HG02970 (cell line): Measurements from ENCODE around the gene SPACA4.
A peak's percentile ranks its signal among the peaks of the same experiment; 100 is the strongest.
"Not testable (repeated sequence)": the region's sequence is repeated elsewhere in the genome, so short reads cannot be mapped to it uniquely, and the experiment has no call there.

ENCODE experiments used
- ATAC-seq: cut with Tn5 transposase; IDR thresholded peaks from one replicate; pipeline ENCODE4 v1.9.1; 2021; ENCODE audit warnings: mild to moderate bottlenecking, moderate library complexity, moderate number of reproducible peaks; ENCODE audit not compliant: unreplicated experiment, low FRiP score

Gene SPACA4

GRCh38 chr19:48618278-48618915, 11.9 kb downstream of the SPACA4 start:
- ATAC-seq: no peak

- ATAC-seq: peak; percentile 92
Measured at GRCh38 chr19:48618916-48619691, 12.6 kb downstream of the SPACA4 start, which contains the start of the genes RPL18 and SPHK2. Gene RPL18, minus strand, starts transcription at chr19:48619178. Its CDS starts 35 bp downstream, at chr19:48619143. Gene SPHK2, plus strand, starts transcription at chr19:48619506. Its CDS starts 1,009 bp downstream, at chr19:48620515.

GRCh38 chr19:48619692-48620585, 13.4 kb downstream of the SPACA4 start:
- ATAC-seq: no peak

- no peak for ATAC-seq
Measured at GRCh38 chr19:48623556-48624066, 17.1 kb downstream of the SPACA4 start.

- ATAC-seq: peak; percentile 59
Measured at GRCh38 chr19:48624067-48624594, 17.6 kb downstream of the SPACA4 start.

- no peak for ATAC-seq
Measured at GRCh38 chr19:48624791-48625723, 18.5 kb downstream of the SPACA4 start.

- no peak for ATAC-seq
Measured at GRCh38 chr19:48625891-48626327, 19.4 kb downstream of the SPACA4 start.

GRCh38 chr19:48627201-48627864, 20.8 kb downstream of the SPACA4 start:
- ATAC-seq: no peak

- no peak for ATAC-seq
Measured at GRCh38 chr19:48627865-48628314, 21.3 kb downstream of the SPACA4 start.

GRCh38 chr19:48628486-48629296, 22.1 kb downstream of the SPACA4 start:
- no peak for ATAC-seq

GRCh38 chr19:48629297-48629598, 22.7 kb downstream of the SPACA4 start:
- ATAC-seq: no peak

- no peak for ATAC-seq
Measured at GRCh38 chr19:48629599-48630295, 23.2 kb downstream of the SPACA4 start.

- ATAC-seq: no peak
Measured at GRCh38 chr19:48630296-48631063, 23.9 kb downstream of the SPACA4 start.

GRCh38 chr19:48631225-48631624, 24.7 kb downstream of the SPACA4 start:
- no peak for ATAC-seq

- ATAC-seq: not testable (repeated sequence)
Measured at GRCh38 chr19:48632286-48632685, 25.7 kb downstream of the SPACA4 start.

GRCh38 chr19:48632692-48633147, 26.2 kb downstream of the SPACA4 start:
- ATAC-seq: no peak
